Activated CD8-positive, alpha-beta memory T cell treated with anti-CD3 and anti-CD28 coated beads, Interleukin-2, amount 50 U/mL, for 24 hours (primary cell): ENCODE results near the gene TRAPPC2.
"Not testable (repeated sequence)": the region's sequence is repeated elsewhere in the genome, so short reads cannot be mapped to it uniquely, and the experiment has no call there.

Source experiments
- DNase-seq: peaks from one replicate; pipeline ENCODE4 v3.0.0-alpha.2; 2020; ENCODE audit errors: extremely low read depth

The TRAPPC2 gene

GRCh38 chrX:13698432-13698831 lies 36.0 kb downstream of the TRAPPC2 start:
- no peak for DNase-seq

GRCh38 chrX:13697976-13698375 lies 36.4 kb downstream of the TRAPPC2 start:
- no peak for DNase-seq

GRCh38 chrX:13697455-13697854 lies 37.0 kb downstream of the TRAPPC2 start:
- no peak for DNase-seq

GRCh38 chrX:13695601-13696115 lies 38.8 kb downstream of the TRAPPC2 start:
- DNase-seq = no peak

- DNase-seq = no peak
These were observed 39.4 kb downstream of the TRAPPC2 start for GRCh38 chrX:13694983-13695382.

GRCh38 chrX:13694359-13694758 lies 40.1 kb downstream of the TRAPPC2 start:
- no peak for DNase-seq

GRCh38 chrX:13693341-13693961 lies 41.0 kb downstream of the TRAPPC2 start:
- DNase-seq = no peak

GRCh38 chrX:13692771-13693231 lies 41.6 kb downstream of the TRAPPC2 start:
- no peak for DNase-seq

GRCh38 chrX:13691841-13692371 lies 42.5 kb downstream of the TRAPPC2 start:
- DNase-seq = no peak

GRCh38 chrX:13690836-13691235 lies 43.6 kb downstream of the TRAPPC2 start:
- DNase-seq = no peak

- no peak for DNase-seq
These were observed 44.6 kb downstream of the TRAPPC2 start for GRCh38 chrX:13689741-13690211.

- DNase-seq = peak; percentile 35
These were observed 45.3 kb downstream of the TRAPPC2 start, which contains the start of gene RAB9A for GRCh38 chrX:13688958-13689740. Gene RAB9A, plus strand, starts transcription at chrX:13689128. Its CDS starts 19,619 bp downstream, at chrX:13708747.

- no peak for DNase-seq
These were observed 45.9 kb downstream of the TRAPPC2 start for GRCh38 chrX:13688384-13688957.

- no peak for DNase-seq
These were observed 47.2 kb downstream of the TRAPPC2 start for GRCh38 chrX:13687203-13687602.

GRCh38 chrX:13685126-13685763 lies 49.2 kb downstream of the TRAPPC2 start:
- DNase-seq = no peak

- DNase-seq = no peak
These were observed 50.1 kb downstream of the TRAPPC2 start for GRCh38 chrX:13684361-13684760.

- no peak for DNase-seq
These were observed 52.8 kb downstream of the TRAPPC2 start for GRCh38 chrX:13681595-13681994.

GRCh38 chrX:13679700-13680099 lies 54.7 kb downstream of the TRAPPC2 start:
- not testable (repeated sequence) for DNase-seq

GRCh38 chrX:13676885-13677284 lies 57.5 kb downstream of the TRAPPC2 start:
- no peak for DNase-seq

GRCh38 chrX:13673016-13673415 lies 61.4 kb downstream of the TRAPPC2 start:
- no peak for DNase-seq

- no peak for DNase-seq
These were observed 64.2 kb downstream of the TRAPPC2 start for GRCh38 chrX:13670197-13670596.

GRCh38 chrX:13669755-13670154 lies 64.7 kb downstream of the TRAPPC2 start:
- DNase-seq = not testable (repeated sequence)
